ENCODE measurements around the gene FKBP5. TPM values are rescaled to one million over a fixed set of nuclear protein-coding genes. Genes with fewer than 3 reads are reported as not detected.

The FKBP5 gene
- total RNA-seq, 1 donor from 2014 or later = 5.9 TPM

DNA sequence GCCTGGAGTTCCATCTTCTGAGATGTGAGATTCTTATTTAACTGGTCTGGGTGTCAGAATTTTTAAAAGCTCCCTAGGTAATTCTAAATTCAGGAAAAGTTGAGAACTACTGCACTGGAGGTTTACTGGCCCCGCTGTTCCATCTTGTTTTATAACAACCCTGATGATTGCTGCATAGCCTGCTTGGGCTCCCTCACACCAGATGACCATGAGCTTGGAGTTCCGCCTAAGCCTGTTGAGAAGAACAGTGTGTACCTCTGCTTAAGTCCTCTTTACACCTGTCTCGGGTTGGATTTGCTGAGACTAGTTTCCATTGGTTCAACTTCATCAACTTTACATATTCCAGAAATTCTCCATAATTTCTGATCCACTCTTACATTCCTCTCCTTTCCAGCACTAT, 77.9 kb downstream of the FKBP5 start:
- Mint-ChIP-seq H3K27me3 (no peaks in the 10 kb centered on the region), H3K9me3 (ENCODE audit: low read depth) (peaks cover 2% of the 10 kb centered on the region), H3K4me3 (ENCODE audit: low read depth) (no peak overlapping the region), H3K4me1 (ENCODE audit: low read depth) (no peaks in the 10 kb centered on the region), H3K36me3 (ENCODE audit: insufficient read depth) (peaks cover 3% of the 10 kb centered on the region), H3K27ac (no peak overlapping the region)
- DNase-seq (ENCODE audit: low spot score, unreplicated experiment) = no peak
- TF ChIP-seq, protein P1, sequence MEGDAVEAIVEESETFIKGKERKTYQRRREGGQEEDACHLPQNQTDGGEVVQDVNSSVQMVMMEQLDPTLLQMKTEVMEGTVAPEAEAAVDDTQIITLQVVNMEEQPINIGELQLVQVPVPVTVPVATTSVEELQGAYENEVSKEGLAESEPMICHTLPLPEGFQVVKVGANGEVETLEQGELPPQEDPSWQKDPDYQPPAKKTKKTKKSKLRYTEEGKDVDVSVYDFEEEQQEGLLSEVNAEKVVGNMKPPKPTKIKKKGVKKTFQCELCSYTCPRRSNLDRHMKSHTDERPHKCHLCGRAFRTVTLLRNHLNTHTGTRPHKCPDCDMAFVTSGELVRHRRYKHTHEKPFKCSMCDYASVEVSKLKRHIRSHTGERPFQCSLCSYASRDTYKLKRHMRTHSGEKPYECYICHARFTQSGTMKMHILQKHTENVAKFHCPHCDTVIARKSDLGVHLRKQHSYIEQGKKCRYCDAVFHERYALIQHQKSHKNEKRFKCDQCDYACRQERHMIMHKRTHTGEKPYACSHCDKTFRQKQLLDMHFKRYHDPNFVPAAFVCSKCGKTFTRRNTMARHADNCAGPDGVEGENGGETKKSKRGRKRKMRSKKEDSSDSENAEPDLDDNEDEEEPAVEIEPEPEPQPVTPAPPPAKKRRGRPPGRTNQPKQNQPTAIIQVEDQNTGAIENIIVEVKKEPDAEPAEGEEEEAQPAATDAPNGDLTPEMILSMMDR (IDR thresholded peaks at IDR 0.05; ENCODE audit: unreplicated experiment) = no peak

- Mint-ChIP-seq H3K9me3 (ENCODE audit: low read depth) (peaks cover 3% of the 10 kb centered on the region), H3K27ac (no peak overlapping the region), H3K36me3 (ENCODE audit: insufficient read depth) (peaks cover 3% of the 10 kb centered on the region), H3K4me3 (ENCODE audit: low read depth) (no peak overlapping the region), H3K4me1 (ENCODE audit: low read depth) (no peaks in the 10 kb centered on the region), H3K27me3 (no peaks in the 10 kb centered on the region)
- TF ChIP-seq, protein P1 (IDR thresholded peaks at IDR 0.05; ENCODE audit: unreplicated experiment) = no peak
- DNase-seq (ENCODE audit: low spot score, unreplicated experiment) = no peak
Measured at GRCh38 chr6:35609588-35609987, 79.1 kb downstream of the FKBP5 start.

- H3K27ac Mint-ChIP-seq = no peak overlapping the region
- H3K9me3 Mint-ChIP-seq (ENCODE audit: low read depth) = peaks cover 3% of the 10 kb centered on the region
- H3K4me3 Mint-ChIP-seq (ENCODE audit: low read depth) = no peak overlapping the region
- H3K4me1 Mint-ChIP-seq (ENCODE audit: low read depth) = peaks cover 6% of the 10 kb centered on the region
- TF ChIP-seq, protein P1 (IDR thresholded peaks at IDR 0.05; ENCODE audit: unreplicated experiment) = no peak
- no peak for DNase-seq (ENCODE audit: low spot score, unreplicated experiment)
- H3K36me3 Mint-ChIP-seq (ENCODE audit: insufficient read depth) = peaks cover 5% of the 10 kb centered on the region
- no peaks in the 10 kb centered on the region for H3K27me3 Mint-ChIP-seq
Measured at GRCh38 chr6:35607517-35608233, 81.0 kb downstream of the FKBP5 start.

- Mint-ChIP-seq H3K9me3 (ENCODE audit: low read depth) (peaks cover 3% of the 10 kb centered on the region), H3K36me3 (ENCODE audit: insufficient read depth) (peaks cover 5% of the 10 kb centered on the region), H3K27ac (no peak overlapping the region), H3K4me1 (ENCODE audit: low read depth) (peaks cover 16% of the 10 kb centered on the region), H3K27me3 (no peaks in the 10 kb centered on the region), H3K4me3 (ENCODE audit: low read depth) (no peak overlapping the region)
- TF ChIP-seq, protein P1 (IDR thresholded peaks at IDR 0.05; ENCODE audit: unreplicated experiment) = no peak
- no peak for DNase-seq (ENCODE audit: low spot score, unreplicated experiment)
Measured at GRCh38 chr6:35605600-35605999, 83.1 kb downstream of the FKBP5 start.

DNA sequence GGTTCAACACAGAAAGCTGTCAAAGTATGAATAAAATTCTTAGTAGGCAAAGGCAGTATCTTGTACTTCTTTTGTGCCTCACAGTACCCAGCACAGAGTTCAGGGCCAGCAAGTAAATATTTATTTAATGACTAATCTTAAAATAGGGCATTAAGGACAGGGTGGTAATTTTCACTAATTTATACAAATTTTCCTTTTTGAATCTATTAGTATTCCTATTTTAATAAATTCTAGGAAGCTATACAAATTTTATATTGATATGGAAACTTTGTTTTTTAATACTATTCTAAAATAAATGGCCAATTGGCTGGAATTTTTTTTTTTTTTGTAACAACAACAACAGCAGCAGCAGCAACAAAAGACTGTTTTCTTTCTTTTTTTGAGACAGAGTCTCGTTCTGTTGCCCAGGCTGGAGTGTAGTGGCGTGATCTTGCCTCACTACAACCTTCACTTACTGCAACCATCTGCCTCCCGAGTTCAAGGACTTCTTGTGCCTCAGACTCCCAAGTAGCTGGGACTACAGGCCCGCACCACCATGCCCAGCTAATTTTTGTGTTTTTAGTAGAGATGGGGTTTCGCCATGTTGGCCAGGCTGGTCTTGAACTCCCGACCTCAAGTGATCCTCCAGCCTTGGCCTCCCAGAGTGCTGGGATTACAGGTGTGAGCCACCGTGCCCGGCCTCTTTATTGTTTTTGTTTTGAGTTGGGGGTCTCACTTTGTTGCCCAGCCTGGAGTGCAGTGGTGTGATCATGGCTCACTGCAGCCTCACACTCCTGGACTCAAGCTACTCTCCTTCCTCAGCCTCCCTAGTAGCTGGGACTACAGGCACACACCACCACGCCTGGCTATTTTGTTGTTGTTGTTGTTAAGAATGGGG, 85.2 kb downstream of the FKBP5 start:
- peak overlapping the region; percentile 64 for H3K27ac Mint-ChIP-seq
- peaks cover 5% of the 10 kb centered on the region for H3K36me3 Mint-ChIP-seq (ENCODE audit: insufficient read depth)
- H3K9me3 Mint-ChIP-seq (ENCODE audit: low read depth) = peaks cover 3% of the 10 kb centered on the region
- TF ChIP-seq, protein P1 (IDR thresholded peaks at IDR 0.05; ENCODE audit: unreplicated experiment) = no peak
- no peak for DNase-seq (ENCODE audit: low spot score, unreplicated experiment)
- no peak overlapping the region for H3K4me3 Mint-ChIP-seq (ENCODE audit: low read depth)
- H3K4me1 Mint-ChIP-seq (ENCODE audit: low read depth) = peaks cover 16% of the 10 kb centered on the region
- H3K27me3 Mint-ChIP-seq = no peaks in the 10 kb centered on the region
